OCI-LY7 (cell line): Measurements from ENCODE around the gene PLCXD3. TPM values are rescaled to one million over a fixed set of nuclear protein-coding genes. Genes with fewer than 3 reads are reported as not detected.

Source experiments
- Bru-seq: library from RNA; stranded (reverse); fragments of 400-500 nt; gene quantifications from one replicate; lab custom pipeline; 2021; lab: Mats Ljungman, UMichigan
- BruChase-seq, 2 experiments: library from RNA; stranded (reverse); fragments of 400-500 nt; gene quantifications; one replicate each; lab custom pipeline; 2021; lab: Mats Ljungman, UMichigan
- BruUV-seq: library from RNA; stranded (reverse); fragments of 400-500 nt; replicated peaks from 2 replicates; lab custom pipeline; 2021; lab: Mats Ljungman, UMichigan
- CTCF ChIA-PET: fragments of 300-600 bp; sonication (Branson Sonifier 250); formaldehyde crosslinking; loops from one replicate; lab custom pipeline; 2022; ENCODE audit warnings: antibody characterized with exemption; ENCODE audit not compliant: unreplicated experiment; lab: Charles Lee
- POLR2A ChIA-PET: fragments of 300-600 bp; sonication (Branson Sonifier 250); formaldehyde crosslinking; loops from one replicate; lab custom pipeline; 2022; ENCODE audit warnings: antibody characterized with exemption; lab: Charles Lee
- DNase-seq: peaks from one replicate; pipeline ENCODE4 v3.0.0-alpha.2; 2015; ENCODE audit warnings: low spot score
- H2AFZ ChIP-seq: fragments of 200-600 bp; sonication (generic), shearing (Covaris generic); 2 replicates; pipeline ENCODE4 v1.6.1; 2014; ENCODE audit warnings: mild to moderate bottlenecking, antibody characterized with exemption, low read length, moderate library complexity
- H3K27ac ChIP-seq: fragments of 200-600 bp; sonication (generic); 2 replicates; pipeline ENCODE4 v1.5.1; 2014; ENCODE audit warnings: mixed run types, low read depth, mild to moderate bottlenecking, moderate library complexity, low read length, inconsistent platforms; ENCODE audit not compliant: poor library complexity, severe bottlenecking
- H3K36me3 ChIP-seq: fragments of 200-600 bp; sonication (generic); 2 replicates; pipeline ENCODE4 v1.6.1; 2014; ENCODE audit warnings: mild to moderate bottlenecking, antibody characterized with exemption, low read length, moderate library complexity, mixed read lengths; ENCODE audit not compliant: insufficient read depth
- H3K4me1 ChIP-seq: fragments of 200-600 bp; sonication (generic); 2 replicates; pipeline ENCODE4 v1.5.1; 2014; ENCODE audit warnings: mild to moderate bottlenecking, low read length; ENCODE audit not compliant: insufficient read depth, poor library complexity, severe bottlenecking
- H3K4me2 ChIP-seq: fragments of 200-600 bp; sonication (generic); 2 replicates; pipeline ENCODE4 v1.6.1; 2014; ENCODE audit warnings: mild to moderate bottlenecking, low read length
- H3K4me3 ChIP-seq: fragments of 200-600 bp; sonication (generic); 2 replicates; pipeline ENCODE4 v1.5.1; 2014; ENCODE audit warnings: mild to moderate bottlenecking, low read depth, low read length; ENCODE audit not compliant: poor library complexity, severe bottlenecking
- H3K79me2 ChIP-seq: fragments of 200-600 bp; sonication (generic); 2 replicates; pipeline ENCODE4 v1.6.1; 2016; ENCODE audit warnings: low read depth, mild to moderate bottlenecking, low read length, moderate library complexity, mixed read lengths; ENCODE audit not compliant: insufficient read depth
- H3K9me2 ChIP-seq: fragments of 200-600 bp; sonication (generic); 2 replicates; pipeline ENCODE4 v1.6.1; 2016; ENCODE audit warnings: mild to moderate bottlenecking, low read length, mixed read lengths; ENCODE audit not compliant: insufficient read depth
- H3K9me3 ChIP-seq: fragments of 200-600 bp; sonication (generic); 2 replicates; pipeline ENCODE4 v1.6.1; 2014; ENCODE audit warnings: mild to moderate bottlenecking, mixed run types, low read length, mixed read lengths
- H4K20me1 ChIP-seq: fragments of 200-600 bp; sonication (generic); 2 replicates; pipeline ENCODE4 v1.6.1; 2014; ENCODE audit warnings: mild to moderate bottlenecking, antibody characterized with exemption, low read length, moderate library complexity, mixed read lengths; ENCODE audit not compliant: insufficient read depth
- EZH2phosphoT487 ChIP-seq: fragments of 200-600 bp; sonication (generic); IDR thresholded peaks from 2 replicates; pipeline ENCODE4 v1.6.1; 2018; ENCODE audit warnings: low read depth, borderline replicate concordance, mild to moderate bottlenecking, mixed run types, antibody characterized with exemption, low read length, moderate library complexity, mixed read lengths
- intact Hi-C: fragments of 100-400 bp; cut with micrococcal nuclease; formaldehyde crosslinking; loops from one replicate; pipeline ENCODE4 v1.10.0; 2022; ENCODE audit not compliant: unreplicated experiment
- long read RNA-seq: library from polyadenylated mRNA; stranded (forward); transcript quantifications from one replicate; pipeline ENCODE4 v2.0.0, GENCODE V29; 2022
- total RNA-seq, 2 experiments: library from RNA; depleted of rRNA in 1 of 2; stranded (reverse); fragments of >200 nt in 1 of 2; shearing (Covaris generic) in 1 of 2; gene quantifications; 2 replicates each; pipeline ENCODE4 v1.2.3, GENCODE V29; 2014 to 2022
- TF ChIP-seq, protein P1 (sequence below): fragments of 200-600 bp; sonication (generic); conservative IDR thresholded peaks from 2 replicates; pipeline ENCODE4 v1.5.1; 2014; ENCODE audit warnings: mild to moderate bottlenecking, antibody characterized with exemption, low read length, moderate library complexity, mixed read lengths

PLCXD3 gene, protein sequence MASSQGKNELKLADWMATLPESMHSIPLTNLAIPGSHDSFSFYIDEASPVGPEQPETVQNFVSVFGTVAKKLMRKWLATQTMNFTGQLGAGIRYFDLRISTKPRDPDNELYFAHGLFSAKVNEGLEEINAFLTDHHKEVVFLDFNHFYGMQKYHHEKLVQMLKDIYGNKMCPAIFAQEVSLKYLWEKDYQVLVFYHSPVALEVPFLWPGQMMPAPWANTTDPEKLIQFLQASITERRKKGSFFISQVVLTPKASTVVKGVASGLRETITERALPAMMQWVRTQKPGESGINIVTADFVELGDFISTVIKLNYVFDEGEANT
- total RNA-seq (2014; rRNA removed; shearing (Covaris generic)) (not detected in 2 replicates), total RNA-seq (2022) (not detected in 2 replicates), Bru-seq, nascent RNA (percentile 3 among the genes with signal in this experiment), BruChase-seq, experiment 1, labeled RNA remaining after a 6-hour chase (percentile 2 among the genes with signal in this experiment), BruChase-seq, experiment 2, labeled RNA remaining after a 2-hour chase (percentile 1 among the genes with signal in this experiment)
- long read RNA-seq = 0 reads

DNA sequence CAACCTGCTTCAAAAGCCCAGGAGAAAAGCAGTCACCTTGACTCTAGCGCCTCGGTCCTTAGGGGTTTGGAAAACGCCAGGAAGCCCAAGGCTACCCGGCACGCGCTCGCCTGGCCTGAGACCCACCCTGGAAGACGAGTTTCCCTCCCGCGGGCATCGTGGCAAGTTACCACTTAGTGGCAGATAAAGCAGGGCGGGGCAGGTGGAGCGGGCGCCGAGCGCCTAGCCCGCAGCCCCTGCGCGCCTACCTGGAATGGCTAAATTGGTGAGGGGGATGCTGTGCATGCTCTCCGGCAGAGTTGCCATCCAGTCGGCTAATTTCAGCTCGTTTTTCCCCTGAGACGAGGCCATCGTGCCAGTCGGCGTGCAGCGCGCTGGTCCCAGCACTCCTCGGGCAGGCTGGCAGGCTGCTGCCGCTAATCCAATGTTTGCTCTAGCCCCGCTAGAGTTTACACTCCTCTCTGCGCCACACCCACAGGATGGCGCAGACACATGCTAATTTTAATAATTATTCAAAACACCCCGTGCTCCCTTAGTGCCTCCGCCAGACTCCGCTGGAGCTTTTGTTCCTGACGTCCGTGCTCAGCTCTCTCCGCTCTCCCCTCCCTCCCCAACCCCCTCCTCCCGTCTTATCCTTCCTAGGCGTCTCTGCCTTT is at the start of gene PLCXD3:
Gene PLCXD3 (minus strand): TSS at position 426 of the 656 bp plus-strand sequence. CDS start 75 bp downstream, at position 351.
- Histone ChIP-seq H3K27ac (no peak within 1 kb of the TSS), H3K9me3 (no peaks in the 10 kb centered on the region), H3K9me2 (no peaks in the 10 kb centered on the region), H3K79me2 (no peaks in the 10 kb centered on the region), H3K4me1 (no peaks in the 10 kb centered on the region), H4K20me1 (no peaks in the 10 kb centered on the region), H3K4me2 (no peak within 1 kb of the TSS), H3K4me3 (no peak within 1 kb of the TSS), H2AFZ (no peak within 1 kb of the TSS), H3K36me3 (no peaks in the 10 kb centered on the region)
- ChIA-PET CTCF (no interaction called here), POLR2A (no interaction called here)
- no TSS peak for BruUV-seq
- TF ChIP-seq EZH2phosphoT487 = no peak
- TF ChIP-seq, protein P1, sequence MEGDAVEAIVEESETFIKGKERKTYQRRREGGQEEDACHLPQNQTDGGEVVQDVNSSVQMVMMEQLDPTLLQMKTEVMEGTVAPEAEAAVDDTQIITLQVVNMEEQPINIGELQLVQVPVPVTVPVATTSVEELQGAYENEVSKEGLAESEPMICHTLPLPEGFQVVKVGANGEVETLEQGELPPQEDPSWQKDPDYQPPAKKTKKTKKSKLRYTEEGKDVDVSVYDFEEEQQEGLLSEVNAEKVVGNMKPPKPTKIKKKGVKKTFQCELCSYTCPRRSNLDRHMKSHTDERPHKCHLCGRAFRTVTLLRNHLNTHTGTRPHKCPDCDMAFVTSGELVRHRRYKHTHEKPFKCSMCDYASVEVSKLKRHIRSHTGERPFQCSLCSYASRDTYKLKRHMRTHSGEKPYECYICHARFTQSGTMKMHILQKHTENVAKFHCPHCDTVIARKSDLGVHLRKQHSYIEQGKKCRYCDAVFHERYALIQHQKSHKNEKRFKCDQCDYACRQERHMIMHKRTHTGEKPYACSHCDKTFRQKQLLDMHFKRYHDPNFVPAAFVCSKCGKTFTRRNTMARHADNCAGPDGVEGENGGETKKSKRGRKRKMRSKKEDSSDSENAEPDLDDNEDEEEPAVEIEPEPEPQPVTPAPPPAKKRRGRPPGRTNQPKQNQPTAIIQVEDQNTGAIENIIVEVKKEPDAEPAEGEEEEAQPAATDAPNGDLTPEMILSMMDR = no peak
- intact Hi-C loops = no loop called here
- DNase-seq = no peak

DNA sequence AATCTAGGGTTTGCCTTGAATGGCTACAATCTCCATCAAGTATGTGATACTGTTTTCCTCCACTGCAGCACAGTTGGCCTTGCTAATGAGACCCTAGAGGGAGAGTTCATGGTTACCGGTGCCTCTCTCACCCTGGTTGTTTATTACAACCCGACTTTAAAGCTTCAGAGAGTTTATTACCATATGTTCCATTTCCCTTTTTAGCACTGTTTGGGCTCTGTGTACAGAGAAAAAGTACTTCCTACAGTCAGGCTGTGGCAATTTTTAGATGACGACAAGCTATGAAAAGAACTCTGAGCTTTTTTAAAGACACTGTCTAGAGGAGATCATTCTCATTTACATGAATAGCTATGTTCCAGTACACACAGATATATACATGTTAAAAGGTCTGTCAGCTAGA is 48.8 kb upstream of the PLCXD3 start:
- intact Hi-C loops = no loop called here
- Histone ChIP-seq H3K36me3 (no peaks in the 10 kb centered on the region), H3K4me3 (no peak overlapping the region), H3K4me2 (no peak overlapping the region), H3K9me3 (no peaks in the 10 kb centered on the region), H4K20me1 (no peaks in the 10 kb centered on the region), H3K4me1 (no peaks in the 10 kb centered on the region), H2AFZ (no peak overlapping the region), H3K79me2 (no peaks in the 10 kb centered on the region), H3K27ac (no peak overlapping the region), H3K9me2 (no peaks in the 10 kb centered on the region)
- ChIA-PET CTCF (no interaction called here), POLR2A (interaction anchor here (1.3 kb wide), 1 partner anchor 159 kb away, joined by 3 read pairs; no protein-coding TSS in a partner anchor)
- TF ChIP-seq, protein P1 = no peak
- TF ChIP-seq EZH2phosphoT487 = no peak
- no TSS peak for BruUV-seq
- DNase-seq = no peak
